Suprapubic skin (tissue), 4 donors: ENCODE results near the gene ERCC6. TPM values are rescaled to one million over a fixed set of nuclear protein-coding genes. Genes with fewer than 3 reads are reported as not detected.

ENCODE experiments used
- DNase-seq, 2 donors: peaks; one replicate each; pipeline ENCODE4 v3.0.0-alpha.2; 2019; ENCODE audit warnings: low spot score in 2 of 2
- H3K27ac ChIP-seq: fragments of 200-600 bp; sonication (generic); one replicate; pipeline ENCODE4 v1.5.1; 2019
- H3K27me3 ChIP-seq: fragments of 200-600 bp; sonication (generic); one replicate; pipeline ENCODE4 v1.5.1; 2019
- H3K36me3 ChIP-seq: fragments of 200-600 bp; sonication (generic); one replicate; pipeline ENCODE4 v1.5.1; 2019
- H3K4me1 ChIP-seq: fragments of 200-600 bp; sonication (generic); one replicate; pipeline ENCODE4 v1.5.1; 2019
- H3K4me3 ChIP-seq: fragments of 200-600 bp; sonication (generic); one replicate; pipeline ENCODE4 v1.5.1; 2019; ENCODE audit warnings: mild to moderate bottlenecking
- H3K9me3 ChIP-seq: fragments of 200-600 bp; sonication (generic); one replicate; pipeline ENCODE4 v1.5.1; 2019
- EP300 ChIP-seq: sonication (generic); formaldehyde crosslinking; IDR thresholded peaks from one replicate; pipeline ENCODE4 v1.6.1; 2017; ENCODE audit warnings: antibody characterized with exemption
- POLR2A ChIP-seq, 2 donors: fragments of 450-650 bp; IDR thresholded peaks; one replicate each; pipeline ENCODE4 v1.6.1; 2017; ENCODE audit warnings: antibody characterized with exemption in 2 of 2, mild to moderate bottlenecking in 2 of 2, moderate library complexity in 2 of 2
- POLR2AphosphoS5 ChIP-seq, 3 donors: sonication (generic); formaldehyde crosslinking; IDR thresholded peaks; one replicate each; pipeline ENCODE4 v1.6.1; 2017; ENCODE audit warnings: antibody characterized with exemption in 3 of 3
- WGBS: methylation state at CpG from one replicate; pipeline ENCODE4 v1.1.5; 2018; 5-methylcytosine and 5-hydroxymethylcytosine counted together
- total RNA-seq, 4 donors: library from RNA; depleted of rRNA; stranded (reverse); fragments of >200 nt; gene quantifications; one replicate each; pipeline ENCODE4 v1.1.0, GENCODE V29; 2016
- TF ChIP-seq, protein P1 (sequence below), 2 donors: fragments of 200-600 bp in 1 of 2; fragments of 450-650 bp in 1 of 2; sonication (generic) in 1 of 2; IDR thresholded peaks; one replicate each; pipeline ENCODE4 v1.5.1; 2016 to 2019; ENCODE audit warnings: antibody characterized with exemption in 2 of 2, mild to moderate bottlenecking in 1 of 2, moderate library complexity in 1 of 2

The ERCC6 gene
- total RNA-seq, 4 donors from 2014 or later, result 20.5 to 37.1 (median 24.4) TPM

GRCh38 chr10:49527061-49527460 is 11.9 kb downstream of the ERCC6 start:
- H3K36me3 ChIP-seq, result peaks cover 78% of the 10 kb centered on the region
- no peak for DNase-seq
- 73% methylated on average over 2 of the region's 2 CpGs for WGBS
- H3K27ac ChIP-seq, result no peak overlapping the region
- no peak overlapping the region for H3K4me3 ChIP-seq
- no peak for TF ChIP-seq POLR2AphosphoS5 (IDR thresholded peaks at IDR 0.05)
- TF ChIP-seq, protein P1, sequence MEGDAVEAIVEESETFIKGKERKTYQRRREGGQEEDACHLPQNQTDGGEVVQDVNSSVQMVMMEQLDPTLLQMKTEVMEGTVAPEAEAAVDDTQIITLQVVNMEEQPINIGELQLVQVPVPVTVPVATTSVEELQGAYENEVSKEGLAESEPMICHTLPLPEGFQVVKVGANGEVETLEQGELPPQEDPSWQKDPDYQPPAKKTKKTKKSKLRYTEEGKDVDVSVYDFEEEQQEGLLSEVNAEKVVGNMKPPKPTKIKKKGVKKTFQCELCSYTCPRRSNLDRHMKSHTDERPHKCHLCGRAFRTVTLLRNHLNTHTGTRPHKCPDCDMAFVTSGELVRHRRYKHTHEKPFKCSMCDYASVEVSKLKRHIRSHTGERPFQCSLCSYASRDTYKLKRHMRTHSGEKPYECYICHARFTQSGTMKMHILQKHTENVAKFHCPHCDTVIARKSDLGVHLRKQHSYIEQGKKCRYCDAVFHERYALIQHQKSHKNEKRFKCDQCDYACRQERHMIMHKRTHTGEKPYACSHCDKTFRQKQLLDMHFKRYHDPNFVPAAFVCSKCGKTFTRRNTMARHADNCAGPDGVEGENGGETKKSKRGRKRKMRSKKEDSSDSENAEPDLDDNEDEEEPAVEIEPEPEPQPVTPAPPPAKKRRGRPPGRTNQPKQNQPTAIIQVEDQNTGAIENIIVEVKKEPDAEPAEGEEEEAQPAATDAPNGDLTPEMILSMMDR (IDR thresholded peaks at IDR 0.05), result no peak
- TF ChIP-seq EP300, result no peak
- no peak for TF ChIP-seq POLR2A (IDR thresholded peaks at IDR 0.05)
- no peaks in the 10 kb centered on the region for H3K4me1 ChIP-seq
- H3K27me3 ChIP-seq, result no peaks in the 10 kb centered on the region
- no peaks in the 10 kb centered on the region for H3K9me3 ChIP-seq

GRCh38 chr10:49526619-49527018 is 12.3 kb downstream of the ERCC6 start:
- TF ChIP-seq POLR2AphosphoS5 (IDR thresholded peaks at IDR 0.05), result no peak
- TF ChIP-seq POLR2A (IDR thresholded peaks at IDR 0.05), result no peak
- TF ChIP-seq, protein P1 (IDR thresholded peaks at IDR 0.05), result no peak
- TF ChIP-seq EP300, result no peak
- H3K4me3 ChIP-seq, result no peak overlapping the region
- H3K4me1 ChIP-seq, result no peaks in the 10 kb centered on the region
- no peaks in the 10 kb centered on the region for H3K9me3 ChIP-seq
- peaks cover 73% of the 10 kb centered on the region for H3K36me3 ChIP-seq
- 62% methylated on average over 2 of the region's 2 CpGs for whole genome bisulfite sequencing
- H3K27me3 ChIP-seq, result no peaks in the 10 kb centered on the region
- H3K27ac ChIP-seq, result no peak overlapping the region
- no peak for DNase-seq

GRCh38 chr10:49524496-49524895 is 14.4 kb downstream of the ERCC6 start:
- H3K36me3 ChIP-seq, result peaks cover 69% of the 10 kb centered on the region
- 92% methylated on average over 7 of the region's 7 CpGs for WGBS
- no peak for DNase-seq
- H3K27ac ChIP-seq, result no peak overlapping the region
- H3K9me3 ChIP-seq, result no peaks in the 10 kb centered on the region
- H3K4me1 ChIP-seq, result no peaks in the 10 kb centered on the region
- TF ChIP-seq EP300 (no peak), POLR2A (IDR thresholded peaks at IDR 0.05) (no peak), POLR2AphosphoS5 (IDR thresholded peaks at IDR 0.05) (no peak)
- TF ChIP-seq, protein P1 (IDR thresholded peaks at IDR 0.05), result no peak
- no peak overlapping the region for H3K4me3 ChIP-seq
- no peaks in the 10 kb centered on the region for H3K27me3 ChIP-seq

DNA sequence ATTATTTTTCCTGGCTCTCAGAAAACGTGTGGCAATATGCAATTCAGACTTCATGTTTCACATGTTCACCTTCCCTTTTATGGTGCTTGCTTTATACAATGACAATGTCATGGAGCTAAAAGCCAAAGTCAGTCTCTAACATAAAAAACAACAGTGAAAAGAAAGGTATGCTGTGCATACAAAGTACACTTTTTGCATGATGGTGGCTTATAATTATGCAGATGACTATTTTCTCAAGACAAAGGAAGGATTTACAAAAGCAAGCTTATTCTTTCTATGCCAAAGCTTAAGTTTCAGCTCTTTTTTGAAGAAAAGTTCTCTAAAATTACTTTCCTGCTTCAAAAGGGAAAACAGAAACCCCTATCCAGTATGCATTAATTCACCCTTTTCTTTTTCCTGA is 15.6 kb downstream of the ERCC6 start:
- Histone ChIP-seq H3K36me3 (peaks cover 59% of the 10 kb centered on the region), H3K9me3 (no peaks in the 10 kb centered on the region), H3K4me1 (no peaks in the 10 kb centered on the region), H3K27me3 (no peaks in the 10 kb centered on the region), H3K27ac (no peak overlapping the region), H3K4me3 (no peak overlapping the region)
- TF ChIP-seq POLR2AphosphoS5 (IDR thresholded peaks at IDR 0.05) (no peak), EP300 (no peak), POLR2A (IDR thresholded peaks at IDR 0.05) (no peak)
- TF ChIP-seq, protein P1 (IDR thresholded peaks at IDR 0.05), result no peak
- 30% methylated on average over 1 of the region's 1 CpG for WGBS
- DNase-seq, result no peak

GRCh38 chr10:49521062-49521461 is 17.9 kb downstream of the ERCC6 start:
- Histone ChIP-seq H3K27me3 (no peaks in the 10 kb centered on the region), H3K9me3 (no peaks in the 10 kb centered on the region), H3K4me1 (no peaks in the 10 kb centered on the region), H3K27ac (no peak overlapping the region), H3K4me3 (no peak overlapping the region), H3K36me3 (peaks cover 49% of the 10 kb centered on the region)
- no peak for TF ChIP-seq EP300
- TF ChIP-seq, protein P1 (IDR thresholded peaks at IDR 0.05), result no peak
- TF ChIP-seq POLR2AphosphoS5 (IDR thresholded peaks at IDR 0.05), result no peak
- no peak for TF ChIP-seq POLR2A (IDR thresholded peaks at IDR 0.05)
- DNase-seq, result no peak
- 85% methylated on average over 4 of the region's 4 CpGs for WGBS
